Heart right ventricle (tissue), 16 donors: ENCODE measurements around the gene RFX2. TPM values are rescaled to one million over a fixed set of nuclear protein-coding genes. Genes with fewer than 3 reads are reported as not detected.

Experiments
- ATAC-seq, 8 donors: fragments of 200-7000 bp; cut with Tn5 transposase; one replicate each; pipeline ENCODE4 v1.9.1; 2020; ENCODE audit warnings: mild to moderate bottlenecking in 8 of 8, moderate library complexity in 8 of 8, moderate number of reproducible peaks in 1 of 8
- DNase-seq, 2 donors: peaks; one replicate each; pipeline ENCODE4 v3.0.0-alpha.2; 2020
- H3K27ac ChIP-seq, 10 donors: fragments of 200-600 bp; sonication (generic) in 2 of 10; one replicate each; pipeline versions ENCODE4 v1.5.0 to v1.8.0; 2020 to 2022; ENCODE audit warnings: mild to moderate bottlenecking in 3 of 10
- H3K27me3 ChIP-seq, 7 donors: fragments of 200-600 bp; one replicate each; pipeline ENCODE4 v1.8.0; 2021 to 2022; ENCODE audit warnings: mild to moderate bottlenecking in 2 of 7
- H3K36me3 ChIP-seq, 9 donors: fragments of 200-600 bp; sonication (generic) in 1 of 9; one replicate each; pipeline versions ENCODE4 v1.5.0 to v1.8.0; 2020 to 2022; ENCODE audit warnings: mild to moderate bottlenecking in 2 of 9
- H3K4me1 ChIP-seq, 9 donors: fragments of 200-600 bp; sonication (generic) in 1 of 9; one replicate each; pipeline versions ENCODE4 v1.5.0 to v1.8.0; 2020 to 2022; ENCODE audit warnings: mild to moderate bottlenecking in 4 of 9
- H3K4me3 ChIP-seq, 10 donors: fragments of 200-600 bp; sonication (generic) in 2 of 10; one replicate each; pipeline versions ENCODE4 v1.5.0 to v1.8.0; 2020 to 2022; ENCODE audit warnings: mild to moderate bottlenecking in 7 of 10, moderate library complexity in 2 of 10
- H3K9me3 ChIP-seq, 11 donors: fragments of 200-600 bp in 10 of 11; sonication (generic) in 2 of 11; one replicate each; pipeline versions ENCODE4 v1.5.0 to v1.8.0; 2013 to 2022; ENCODE audit warnings: mild to moderate bottlenecking in 2 of 11, control low read depth in 1 of 11, moderate library complexity in 1 of 11
- WGBS, 2 donors: extraction: QIAGEN DNeasy Blood & Tissue Kit; methylation state at CpG; one replicate each; pipeline ENCODE4 v1.1.7; 2013; ENCODE audit warnings: inconsistent platforms in 1 of 2; 5-methylcytosine and 5-hydroxymethylcytosine counted together
- intact Hi-C, 10 donors: fragments of 100-400 bp; cut with DNase I; formaldehyde crosslinking; loops; one replicate each; pipeline versions ENCODE4 v1.11.1 to v1.14.2; 2022
- polyA plus RNA-seq, 2 donors: library from polyadenylated mRNA; stranded (reverse); fragments of 200-250 nt; gene quantifications; one replicate each; pipeline ENCODE4 v1.2.3, GENCODE V29; 2013
- total RNA-seq, 10 donors: library from RNA; stranded (reverse); fragmentation: NEBNext Ultra II Directional in 3 of 10; extraction: Animal tissue kit (Norgen Biotek cat#: 25700) in 3 of 10; gene quantifications; one replicate each; pipeline versions ENCODE4 v1.2.1 to v1.2.4, GENCODE V29; 2021 to 2023
- TF ChIP-seq, protein P1 (sequence below), 9 donors: fragments of 200-600 bp; sonication (generic) in 2 of 9; IDR thresholded peaks; one replicate each; pipeline versions ENCODE4 v1.5.0 to v1.8.0; 2021 to 2022; ENCODE audit warnings: antibody characterized with exemption in 9 of 9, mild to moderate bottlenecking in 5 of 9, moderate library complexity in 1 of 9
- donor health status: Arrhythmogenic right ventricular cardiomyopathy.
- donor health status: ischemic (EF 13 %, LVEDD 7.1; RV severe dilation, severe dysfunction).
- donor health status: healthy with polysubstance abuse.
- donor health status: DM: no; HTN: yes; CAD: no.
- donor health status: DM: no; HTN: no; CAD: no.
- donor health status: ischemic (EF 25% LVEDD 6.9; RV normal size, moderate dysfunction).
- donor health status: ischemic (EF 25% LVEDD 5.7; RV mildly dilated, moderate dysfunction).
- donor health status: healthy.
- donor health status: DM: yes; HTN: yes; CAD: no.
- donor health status: Ischemic cardiomyopathy.
- donor health status: ischemic (EF 35%, LVEDD 5.7; RV mildly dilated, moderate dysfunction).
- donor health status: nonischemic (EF 11% LVEDD 7.7; RV severe dilation, severe dysfunction).
- donor health status: DM: yes; HTN: yes; CAD: no.
- donor health status: PGD.
- donor health status: ischemic (EF 29% LVEDD 5.4; RV normal size, mild dysfunction).
- donor health status: nonischemic (EF 23%, LVEDD 6.1; RV moderate dilation, normal function).

The RFX2 gene
- total and polyA plus RNA-seq, 12 donors = 4.2 to 17.4 (median 5.2) TPM

DNA sequence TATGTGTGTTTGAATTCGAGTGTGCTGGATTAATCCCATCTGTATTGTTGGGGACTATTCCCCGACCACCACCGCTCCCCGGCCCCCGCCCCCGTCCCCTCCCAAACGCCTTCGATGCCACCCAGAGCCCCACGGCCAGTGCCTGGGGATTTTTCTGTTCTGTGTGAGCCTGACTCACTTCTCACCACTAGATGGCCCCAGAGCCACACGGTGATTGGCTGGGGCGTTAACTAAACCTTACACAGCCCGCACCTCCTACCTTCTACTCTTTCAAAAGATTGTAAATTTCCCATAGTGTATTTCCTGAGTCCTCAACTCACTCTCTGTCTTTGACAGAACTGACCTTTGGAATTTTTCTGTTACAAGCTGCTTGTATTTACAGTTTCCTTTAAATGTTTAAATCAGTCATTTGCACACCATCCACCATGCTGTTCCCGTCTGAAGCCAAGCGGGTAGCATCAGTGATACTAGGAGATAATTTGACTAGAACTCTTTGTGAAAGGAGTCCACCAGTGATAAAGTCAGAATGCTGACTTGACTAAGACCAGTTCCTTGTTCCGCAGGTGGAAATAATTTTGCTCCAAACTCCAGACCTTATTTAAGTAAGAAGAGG, 61.4 kb downstream of the RFX2 start:
- WGBS, 2 donors = 15 to 17% methylated on average over 15 of the region's 15 CpGs
- Histone ChIP-seq H3K9me3 (no peaks in the 10 kb centered on the region), H3K4me1 (peaks cover 0 to 20% (median 11%) of the 10 kb centered on the region in 9 donors), H3K27ac (peak overlapping the region in 1 of 10 donors; percentile 7), H3K36me3 (peaks cover 0 to 8% (median 0%) of the 10 kb centered on the region in 9 donors), H3K4me3 (peak overlapping the region in 2 of 10 donors; percentile 7 to 11), H3K27me3 (no peaks in the 10 kb centered on the region)
- DNase-seq (peak; percentile 74 to 78), ATAC-seq (peak; percentile 93 to 98 (median 96))
- intact Hi-C loops = loop anchor here (1.0 to 10.0 kb wide), 9 partner anchors 64 to 256 kb away; no protein-coding TSS in a partner anchor
- TF ChIP-seq, protein P1, sequence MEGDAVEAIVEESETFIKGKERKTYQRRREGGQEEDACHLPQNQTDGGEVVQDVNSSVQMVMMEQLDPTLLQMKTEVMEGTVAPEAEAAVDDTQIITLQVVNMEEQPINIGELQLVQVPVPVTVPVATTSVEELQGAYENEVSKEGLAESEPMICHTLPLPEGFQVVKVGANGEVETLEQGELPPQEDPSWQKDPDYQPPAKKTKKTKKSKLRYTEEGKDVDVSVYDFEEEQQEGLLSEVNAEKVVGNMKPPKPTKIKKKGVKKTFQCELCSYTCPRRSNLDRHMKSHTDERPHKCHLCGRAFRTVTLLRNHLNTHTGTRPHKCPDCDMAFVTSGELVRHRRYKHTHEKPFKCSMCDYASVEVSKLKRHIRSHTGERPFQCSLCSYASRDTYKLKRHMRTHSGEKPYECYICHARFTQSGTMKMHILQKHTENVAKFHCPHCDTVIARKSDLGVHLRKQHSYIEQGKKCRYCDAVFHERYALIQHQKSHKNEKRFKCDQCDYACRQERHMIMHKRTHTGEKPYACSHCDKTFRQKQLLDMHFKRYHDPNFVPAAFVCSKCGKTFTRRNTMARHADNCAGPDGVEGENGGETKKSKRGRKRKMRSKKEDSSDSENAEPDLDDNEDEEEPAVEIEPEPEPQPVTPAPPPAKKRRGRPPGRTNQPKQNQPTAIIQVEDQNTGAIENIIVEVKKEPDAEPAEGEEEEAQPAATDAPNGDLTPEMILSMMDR (IDR thresholded peaks at IDR 0.05) = peak; percentile 81 to 94 (median 89)

DNA sequence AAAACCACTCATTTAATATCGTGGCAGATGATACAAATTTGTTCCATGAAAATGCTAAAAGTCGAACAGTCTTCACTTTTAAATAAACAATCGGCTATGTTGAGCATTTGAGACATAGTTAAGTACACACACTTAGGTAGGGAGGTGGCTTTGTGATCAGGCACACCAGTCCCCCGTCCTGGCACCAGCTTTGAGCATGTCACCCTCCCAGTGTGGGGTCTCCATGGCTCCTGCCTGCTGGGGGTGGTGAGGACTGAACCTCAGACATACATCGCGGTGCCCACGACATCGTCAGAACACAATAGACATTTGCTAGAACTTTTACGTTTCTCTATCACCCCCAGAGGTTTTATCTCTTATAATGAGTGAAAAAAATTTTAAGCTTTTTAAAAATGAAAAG, 62.0 kb downstream of the RFX2 start:
- TF ChIP-seq, protein P1 (IDR thresholded peaks at IDR 0.05) = no peak
- Histone ChIP-seq H3K4me1 (peaks cover 0 to 20% (median 11%) of the 10 kb centered on the region in 9 donors), H3K36me3 (peaks cover 0 to 13% (median 0%) of the 10 kb centered on the region in 9 donors), H3K27ac (no peak overlapping the region), H3K27me3 (no peaks in the 10 kb centered on the region), H3K4me3 (peak overlapping the region in 2 of 10 donors; percentile 7 to 11), H3K9me3 (no peaks in the 10 kb centered on the region)
- no peak for DNase-seq
- ATAC-seq = peak in 2 of 8 donors; percentile 41 to 43
- intact Hi-C loops = loop anchor here (1.0 to 10.0 kb wide), 9 partner anchors 64 to 256 kb away; no protein-coding TSS in a partner anchor
- WGBS, 2 donors = 34 to 41% methylated on average over 9 of the region's 9 CpGs

DNA sequence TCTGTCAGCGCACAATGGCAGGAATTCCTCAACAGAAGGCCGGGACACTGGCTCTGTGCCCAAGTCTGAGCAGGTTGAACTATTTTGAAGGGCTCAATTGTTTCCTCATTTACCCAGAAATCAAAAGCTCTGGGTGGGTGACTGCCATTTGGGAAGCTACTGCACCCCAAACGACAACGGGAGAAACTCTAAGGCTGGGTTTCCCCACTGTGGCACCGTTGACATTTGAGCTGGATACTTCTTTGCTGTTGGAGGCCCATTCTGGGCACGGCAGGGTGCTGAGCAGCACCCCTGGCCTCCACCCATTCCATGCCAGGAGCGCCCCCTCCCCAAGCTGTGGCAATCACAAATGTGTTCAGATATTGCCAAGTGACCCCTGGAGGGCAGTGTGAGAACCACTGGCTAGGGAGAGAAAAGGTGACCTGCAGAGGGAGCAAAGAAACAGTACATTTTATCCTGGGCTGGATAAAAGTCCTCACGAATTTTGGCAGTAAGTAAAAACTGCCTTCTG, 62.5 kb downstream of the RFX2 start:
- DNase-seq = no peak
- intact Hi-C loops = loop anchor here (1.0 to 10.0 kb wide), 9 partner anchors 63 to 257 kb away; no protein-coding TSS in a partner anchor
- Histone ChIP-seq H3K4me1 (peaks cover 0 to 20% (median 11%) of the 10 kb centered on the region in 9 donors), H3K27ac (no peak overlapping the region), H3K4me3 (no peak overlapping the region), H3K9me3 (no peaks in the 10 kb centered on the region), H3K36me3 (peaks cover 0 to 19% (median 0%) of the 10 kb centered on the region in 9 donors), H3K27me3 (no peaks in the 10 kb centered on the region)
- TF ChIP-seq, protein P1 (IDR thresholded peaks at IDR 0.05) = peak; percentile 30 to 74 (median 53)
- 51 to 58% methylated on average over 8 of the region's 8 CpGs for WGBS, 2 donors
- peak in 6 of 8 donors; percentile 39 to 79 (median 52) for ATAC-seq

DNA sequence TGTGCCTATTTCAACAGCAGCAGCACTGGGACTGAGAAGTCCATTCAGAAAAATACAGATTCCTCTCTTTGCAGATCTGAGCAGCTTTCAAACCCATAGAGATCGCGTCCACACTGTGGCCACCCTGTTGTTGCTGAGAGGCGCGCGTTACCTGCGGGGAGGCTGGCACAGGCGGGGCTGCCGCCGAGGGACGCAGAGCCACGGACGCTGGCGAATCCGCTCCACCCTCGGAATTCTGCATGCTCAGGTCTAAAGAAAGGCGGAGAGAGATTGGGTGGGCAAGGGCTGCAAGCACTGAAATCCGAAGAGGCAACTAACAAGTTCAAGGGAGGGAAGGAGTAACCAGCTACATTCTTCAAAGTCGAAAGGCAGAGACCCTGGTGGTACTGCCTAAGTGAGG, 63.0 kb downstream of the RFX2 start:
- DNase-seq (no peak), ATAC-seq (no peak)
- Histone ChIP-seq H3K27me3 (no peaks in the 10 kb centered on the region), H3K27ac (no peak overlapping the region), H3K4me1 (peaks cover 0 to 20% (median 11%) of the 10 kb centered on the region in 9 donors), H3K4me3 (no peak overlapping the region), H3K36me3 (peaks cover 0 to 24% (median 0%) of the 10 kb centered on the region in 9 donors), H3K9me3 (no peaks in the 10 kb centered on the region)
- intact Hi-C loops = loop anchor here in 7 of 10 donors (5.0 to 10.0 kb wide), 6 partner anchors 62 to 258 kb away; no protein-coding TSS in a partner anchor
- 89 to 90% methylated on average over 18 of the region's 18 CpGs for WGBS, 2 donors
- TF ChIP-seq, protein P1 (IDR thresholded peaks at IDR 0.05) = no peak
